Activated CD8-positive, alpha-beta memory T cell treated with anti-CD3 and anti-CD28 coated beads for 4 hours (primary cell): ENCODE data around the gene ITGAD.

ENCODE experiments used
- DNase-seq, 2 donors: peaks; one replicate each; pipeline ENCODE4 v3.0.0-alpha.2; 2020; ENCODE audit warnings: low read depth in 2 of 2

Gene ITGAD

DNA sequence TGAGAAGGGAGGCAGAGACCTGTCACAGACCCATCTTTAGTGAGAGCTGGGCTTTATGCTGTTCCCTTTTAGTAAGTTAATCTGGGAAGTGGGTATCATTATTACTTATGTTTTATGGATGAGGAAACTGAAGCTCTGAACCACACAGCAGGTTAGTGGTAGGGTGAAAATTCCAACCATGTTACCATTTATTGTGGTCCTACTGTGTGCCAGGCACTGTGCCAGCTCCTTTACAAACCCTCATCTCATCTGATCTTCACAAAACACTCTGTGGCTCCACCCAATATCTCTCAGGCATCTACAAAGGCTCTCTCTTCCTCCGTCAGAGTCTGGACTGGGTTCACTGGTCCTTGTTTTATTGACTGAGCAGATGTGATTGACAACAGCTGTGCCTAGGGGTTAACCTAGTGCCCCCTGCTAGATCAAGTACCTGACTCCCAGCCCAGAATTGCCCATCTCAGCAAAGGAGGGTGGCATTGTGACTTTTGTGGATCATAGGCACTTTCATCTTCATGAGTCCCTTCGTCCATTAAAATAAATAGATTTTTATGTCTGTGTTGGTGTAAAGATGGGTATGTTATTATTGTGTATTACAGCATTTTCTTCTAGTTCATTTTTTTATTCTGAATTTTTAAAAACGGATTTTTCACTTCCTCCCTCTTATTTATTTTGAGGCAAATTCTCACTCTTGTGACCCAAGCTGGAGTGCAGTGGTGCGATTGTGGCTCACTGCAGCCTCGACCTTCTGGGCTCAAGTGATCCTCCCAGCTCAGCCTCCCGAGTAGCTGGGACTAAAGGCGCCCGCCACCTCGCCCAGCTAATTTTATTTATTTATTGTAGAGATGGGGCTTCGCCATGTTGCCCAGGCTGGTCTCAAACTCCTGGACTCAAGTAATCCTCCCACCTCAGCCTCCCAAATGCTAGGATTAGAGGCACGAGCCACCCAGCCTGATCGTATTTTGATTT is 81.9 kb downstream of the ITGAD start:
- DNase-seq: no peak

DNA sequence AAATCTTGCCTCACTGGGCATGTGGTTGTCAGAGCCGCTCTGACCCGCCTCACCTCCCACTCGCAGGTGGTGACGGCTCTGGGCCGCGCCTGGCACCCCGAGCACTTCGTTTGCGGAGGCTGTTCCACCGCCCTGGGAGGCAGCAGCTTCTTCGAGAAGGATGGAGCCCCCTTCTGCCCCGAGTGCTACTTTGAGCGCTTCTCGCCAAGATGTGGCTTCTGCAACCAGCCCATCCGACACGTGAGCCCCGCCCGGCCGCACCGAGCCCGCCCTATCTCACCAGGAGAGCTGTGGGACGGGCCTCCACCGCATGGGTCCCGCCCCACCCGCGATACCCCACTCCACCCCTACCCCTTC is 82.8 kb downstream of the ITGAD start:
- DNase-seq: no peak
